ENCODE measurements around the gene TIAM1. TPM values are rescaled to one million over a fixed set of nuclear protein-coding genes. Genes with fewer than 3 reads are reported as not detected.

The TIAM1 gene
- total RNA-seq, 2 experiments from 2014 or later, result 15.0 to 25.1 TPM

DNA sequence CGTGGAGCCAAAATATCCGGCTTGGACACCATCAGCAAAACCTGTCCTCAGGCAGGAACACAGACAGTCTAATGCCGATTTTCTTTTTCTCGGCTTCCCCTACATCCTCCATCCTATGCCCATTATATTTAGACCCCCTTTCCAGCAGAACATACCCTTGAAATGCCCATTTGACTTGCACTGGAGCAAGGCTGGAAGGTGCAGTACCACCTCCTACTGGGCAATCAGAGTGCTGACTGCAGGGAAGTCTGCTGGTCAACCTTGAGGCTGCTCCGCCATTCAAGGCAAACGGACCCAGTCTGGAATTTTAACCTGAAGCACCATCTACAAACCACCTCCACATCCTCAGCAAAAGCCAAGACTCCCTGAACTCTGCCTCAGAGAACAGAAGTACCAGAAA is 79.5 kb downstream of the TIAM1 start:
- Histone ChIP-seq H2AFZ (ENCODE audit: low read length) (no peak overlapping the region), H3K4me1 (ENCODE audit: insufficient read depth, low read length, poor library complexity, severe bottlenecking) (no peaks in the 10 kb centered on the region), H3K79me2 (ENCODE audit: insufficient read depth, low read depth, low read length) (no peaks in the 10 kb centered on the region), H3K27ac (ENCODE audit: low read depth, low read length, poor library complexity, severe bottlenecking) (no peak overlapping the region), H3K9me2 (ENCODE audit: insufficient read depth, low read length) (no peaks in the 10 kb centered on the region), H3K4me3 (ENCODE audit: low read depth, low read length, poor library complexity, severe bottlenecking) (no peak overlapping the region), H3K9me3 (ENCODE audit: low read length) (no peaks in the 10 kb centered on the region), H4K20me1 (ENCODE audit: insufficient read depth, low read length) (no peaks in the 10 kb centered on the region), H3K4me2 (ENCODE audit: low read length) (no peak overlapping the region), H3K36me3 (ENCODE audit: insufficient read depth, low read length) (no peaks in the 10 kb centered on the region)
- no TSS peak for BruUV-seq (replicated peaks)
- DNase-seq (ENCODE audit: low spot score), result no peak
- TF ChIP-seq, protein P1, sequence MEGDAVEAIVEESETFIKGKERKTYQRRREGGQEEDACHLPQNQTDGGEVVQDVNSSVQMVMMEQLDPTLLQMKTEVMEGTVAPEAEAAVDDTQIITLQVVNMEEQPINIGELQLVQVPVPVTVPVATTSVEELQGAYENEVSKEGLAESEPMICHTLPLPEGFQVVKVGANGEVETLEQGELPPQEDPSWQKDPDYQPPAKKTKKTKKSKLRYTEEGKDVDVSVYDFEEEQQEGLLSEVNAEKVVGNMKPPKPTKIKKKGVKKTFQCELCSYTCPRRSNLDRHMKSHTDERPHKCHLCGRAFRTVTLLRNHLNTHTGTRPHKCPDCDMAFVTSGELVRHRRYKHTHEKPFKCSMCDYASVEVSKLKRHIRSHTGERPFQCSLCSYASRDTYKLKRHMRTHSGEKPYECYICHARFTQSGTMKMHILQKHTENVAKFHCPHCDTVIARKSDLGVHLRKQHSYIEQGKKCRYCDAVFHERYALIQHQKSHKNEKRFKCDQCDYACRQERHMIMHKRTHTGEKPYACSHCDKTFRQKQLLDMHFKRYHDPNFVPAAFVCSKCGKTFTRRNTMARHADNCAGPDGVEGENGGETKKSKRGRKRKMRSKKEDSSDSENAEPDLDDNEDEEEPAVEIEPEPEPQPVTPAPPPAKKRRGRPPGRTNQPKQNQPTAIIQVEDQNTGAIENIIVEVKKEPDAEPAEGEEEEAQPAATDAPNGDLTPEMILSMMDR (conservative IDR thresholded peaks at IDR 0.05; ENCODE audit: low read length), result no peak
- no peak for TF ChIP-seq EZH2phosphoT487 (IDR thresholded peaks at IDR 0.05; ENCODE audit: borderline replicate concordance, low read depth, low read length)
- ChIA-PET CTCF (ENCODE audit: unreplicated experiment) (no interaction called here), POLR2A (no interaction called here)
- intact Hi-C loops (cut with micrococcal nuclease; ENCODE audit: unreplicated experiment), result no loop called here

DNA sequence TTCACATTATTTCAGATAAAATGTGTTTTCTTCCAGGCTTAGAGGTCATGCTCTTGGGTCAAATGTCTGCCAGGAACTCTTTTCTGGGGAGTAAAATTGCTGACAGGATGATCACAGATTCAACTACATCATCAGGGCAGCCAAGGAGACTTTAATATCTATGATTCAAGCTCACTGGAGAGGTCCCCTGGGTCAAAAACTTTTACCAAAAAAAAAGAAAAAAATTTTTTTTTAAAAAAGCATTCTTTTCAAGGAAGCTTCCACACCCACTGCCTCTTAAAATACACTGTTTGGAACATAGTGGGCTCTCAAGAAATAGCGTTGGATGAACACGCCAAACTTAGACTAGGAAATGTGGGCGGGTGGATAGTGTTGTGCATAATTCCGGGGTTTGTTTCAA is 81.3 kb downstream of the TIAM1 start:
- Histone ChIP-seq H4K20me1 (ENCODE audit: insufficient read depth, low read length) (no peaks in the 10 kb centered on the region), H3K4me3 (ENCODE audit: low read depth, low read length, poor library complexity, severe bottlenecking) (no peak overlapping the region), H3K27ac (ENCODE audit: low read depth, low read length, poor library complexity, severe bottlenecking) (no peak overlapping the region), H3K36me3 (ENCODE audit: insufficient read depth, low read length) (no peaks in the 10 kb centered on the region), H3K9me3 (ENCODE audit: low read length) (no peaks in the 10 kb centered on the region), H3K4me1 (ENCODE audit: insufficient read depth, low read length, poor library complexity, severe bottlenecking) (no peaks in the 10 kb centered on the region), H3K4me2 (ENCODE audit: low read length) (no peak overlapping the region), H2AFZ (ENCODE audit: low read length) (no peak overlapping the region), H3K79me2 (ENCODE audit: insufficient read depth, low read depth, low read length) (no peaks in the 10 kb centered on the region), H3K9me2 (ENCODE audit: insufficient read depth, low read length) (no peaks in the 10 kb centered on the region)
- ChIA-PET POLR2A (interaction anchor here (1.0 kb wide), 1 partner anchor 10 kb away, joined by 4 read pairs; no protein-coding TSS in a partner anchor), CTCF (ENCODE audit: unreplicated experiment) (no interaction called here)
- no peak for DNase-seq (ENCODE audit: low spot score)
- BruUV-seq (replicated peaks), result no TSS peak
- TF ChIP-seq, protein P1 (conservative IDR thresholded peaks at IDR 0.05; ENCODE audit: low read length), result no peak
- TF ChIP-seq EZH2phosphoT487 (IDR thresholded peaks at IDR 0.05; ENCODE audit: borderline replicate concordance, low read depth, low read length), result no peak
- intact Hi-C loops (cut with micrococcal nuclease; ENCODE audit: unreplicated experiment), result no loop called here

DNA sequence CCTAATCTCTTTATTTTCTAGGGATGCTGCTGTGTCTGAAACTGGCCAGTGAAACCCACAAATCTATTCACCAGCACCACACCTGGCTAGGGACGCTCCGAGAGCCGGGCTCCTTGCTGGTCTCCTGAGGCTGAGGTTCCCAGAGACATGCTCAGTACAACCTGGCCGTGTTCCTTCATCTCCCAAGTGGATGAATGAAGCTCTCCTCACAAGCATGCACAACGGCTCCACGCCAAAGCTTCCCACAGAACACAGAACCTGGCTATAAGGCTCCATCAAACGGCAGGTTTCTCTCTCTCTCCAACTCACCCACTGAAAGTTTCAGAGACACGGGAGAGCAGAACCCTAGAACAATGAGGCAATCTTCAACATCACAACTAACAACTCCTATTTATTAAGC is 82.3 kb downstream of the TIAM1 start:
- CTCF ChIA-PET (ENCODE audit: unreplicated experiment), result no interaction called here
- Histone ChIP-seq H3K9me3 (ENCODE audit: low read length) (no peaks in the 10 kb centered on the region), H3K79me2 (ENCODE audit: insufficient read depth, low read depth, low read length) (no peaks in the 10 kb centered on the region), H3K4me3 (ENCODE audit: low read depth, low read length, poor library complexity, severe bottlenecking) (no peak overlapping the region), H3K9me2 (ENCODE audit: insufficient read depth, low read length) (no peaks in the 10 kb centered on the region), H3K4me1 (ENCODE audit: insufficient read depth, low read length, poor library complexity, severe bottlenecking) (no peaks in the 10 kb centered on the region), H4K20me1 (ENCODE audit: insufficient read depth, low read length) (no peaks in the 10 kb centered on the region), H3K4me2 (ENCODE audit: low read length) (no peak overlapping the region), H3K27ac (ENCODE audit: low read depth, low read length, poor library complexity, severe bottlenecking) (no peak overlapping the region), H2AFZ (ENCODE audit: low read length) (no peak overlapping the region), H3K36me3 (ENCODE audit: insufficient read depth, low read length) (no peaks in the 10 kb centered on the region)
- POLR2A ChIA-PET, result no interaction called here
- intact Hi-C loops (cut with micrococcal nuclease; ENCODE audit: unreplicated experiment), result no loop called here
- TF ChIP-seq EZH2phosphoT487 (IDR thresholded peaks at IDR 0.05; ENCODE audit: borderline replicate concordance, low read depth, low read length), result no peak
- BruUV-seq (replicated peaks), result no TSS peak
- no peak for DNase-seq (ENCODE audit: low spot score)
